ENCODE measurements around the gene CHST8. TPM values are rescaled to one million over a fixed set of nuclear protein-coding genes. Genes with fewer than 3 reads are reported as not detected.

Gene CHST8
- total RNA-seq, 1 donor, result not detected

DNA sequence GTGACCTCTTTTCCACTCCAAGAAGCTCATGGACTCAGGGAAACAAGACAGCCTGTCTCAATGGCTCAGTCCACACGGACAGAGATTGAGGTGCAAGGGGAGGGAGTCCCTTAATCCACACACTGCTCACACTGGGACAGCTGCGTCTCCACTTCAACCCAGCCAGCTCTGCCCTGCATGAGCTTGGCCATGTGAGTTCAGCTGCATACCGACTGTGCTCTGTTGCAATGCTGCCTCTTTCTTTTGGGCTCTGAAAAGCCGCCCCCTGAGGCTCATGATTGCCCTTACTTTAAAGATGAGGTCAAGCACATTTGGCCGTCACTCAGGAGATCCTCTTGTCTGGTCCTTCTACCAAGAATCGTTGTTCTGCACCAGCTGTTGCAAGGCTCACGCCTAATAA is 110.1 kb downstream of the CHST8 start:
- Histone ChIP-seq H3K4me3 (ENCODE audit: insufficient read depth, low read length) (no peak overlapping the region), H3K27ac (ENCODE audit: low read depth, low read length) (no peak overlapping the region), H3K36me3 (ENCODE audit: insufficient read depth, low read length) (no peaks in the 10 kb centered on the region), H2AFZ (ENCODE audit: low read length) (no peak overlapping the region), H3K4me2 (ENCODE audit: insufficient read depth, low read length) (no peak overlapping the region), H3K79me2 (ENCODE audit: insufficient read depth, low read length) (no peaks in the 10 kb centered on the region), H3K27me3 (ENCODE audit: insufficient read depth, low read length) (no peaks in the 10 kb centered on the region), H4K20me1 (ENCODE audit: insufficient read depth, low read length) (no peaks in the 10 kb centered on the region), H3K4me1 (ENCODE audit: insufficient read depth, low read length) (no peaks in the 10 kb centered on the region), H3K9me3 (ENCODE audit: low read depth, low read length) (no peaks in the 10 kb centered on the region)
- TF ChIP-seq CTCF (IDR thresholded peaks at IDR 0.05; ENCODE audit: extremely low read depth, low read depth, low read length), result no peak
- peak; percentile 58 for DNase-seq (ENCODE audit: insufficient read length, low spot score, missing footprints)

DNA sequence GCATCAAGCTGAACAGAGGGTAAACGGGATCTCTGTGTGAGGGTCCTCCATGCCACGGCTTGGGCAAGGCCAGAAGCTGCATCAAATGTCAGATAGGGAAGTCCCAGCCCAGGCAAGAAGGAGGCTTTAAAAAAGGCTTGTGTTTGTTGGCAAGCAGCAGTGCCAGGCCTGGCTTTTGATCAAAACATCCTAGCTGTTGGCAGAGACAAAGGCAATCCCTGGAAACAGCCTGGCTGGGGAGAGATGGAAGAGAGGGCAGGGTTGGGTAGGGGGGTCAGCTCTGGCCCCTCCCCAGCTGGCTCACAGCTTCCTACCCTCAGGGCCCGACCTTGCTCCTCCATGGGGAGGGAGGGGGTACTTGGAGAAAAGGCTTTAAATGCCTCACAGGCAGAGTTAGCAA is 113.2 kb downstream of the CHST8 start:
- H3K27me3 ChIP-seq (ENCODE audit: insufficient read depth, low read length), result no peaks in the 10 kb centered on the region
- no peaks in the 10 kb centered on the region for H4K20me1 ChIP-seq (ENCODE audit: insufficient read depth, low read length)
- no peak overlapping the region for H3K27ac ChIP-seq (ENCODE audit: low read depth, low read length)
- no peaks in the 10 kb centered on the region for H3K36me3 ChIP-seq (ENCODE audit: insufficient read depth, low read length)
- no peak overlapping the region for H3K4me3 ChIP-seq (ENCODE audit: insufficient read depth, low read length)
- no peak for DNase-seq (ENCODE audit: insufficient read length, low spot score, missing footprints)
- H3K4me2 ChIP-seq (ENCODE audit: insufficient read depth, low read length), result no peak overlapping the region
- no peak for TF ChIP-seq CTCF (IDR thresholded peaks at IDR 0.05; ENCODE audit: extremely low read depth, low read depth, low read length)
- H3K79me2 ChIP-seq (ENCODE audit: insufficient read depth, low read length), result no peaks in the 10 kb centered on the region
- H3K9me3 ChIP-seq (ENCODE audit: low read depth, low read length), result no peaks in the 10 kb centered on the region
- H2AFZ ChIP-seq (ENCODE audit: low read length), result no peak overlapping the region
- H3K4me1 ChIP-seq (ENCODE audit: insufficient read depth, low read length), result no peaks in the 10 kb centered on the region

DNA sequence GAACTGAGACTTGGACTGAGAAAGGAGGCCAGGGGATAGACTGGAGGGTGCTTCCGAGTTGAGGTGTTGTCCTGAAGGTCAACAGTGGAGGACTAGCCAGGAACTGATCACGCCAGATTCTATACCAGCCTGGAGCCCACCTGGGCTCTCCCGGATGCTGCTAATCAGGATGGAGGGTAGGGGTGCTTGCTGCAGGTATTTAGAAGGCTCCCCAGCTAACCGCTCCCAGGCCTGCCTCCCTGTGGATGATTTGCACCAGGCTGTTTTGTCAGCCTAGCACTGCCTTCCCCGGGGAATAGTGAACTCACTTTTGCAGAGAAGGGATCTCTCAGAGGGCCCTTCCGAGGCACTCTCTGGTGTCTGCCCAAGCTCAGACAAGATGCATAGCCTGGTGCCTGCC is 114.4 kb downstream of the CHST8 start:
- Histone ChIP-seq H3K27ac (ENCODE audit: low read depth, low read length) (no peak overlapping the region), H3K9me3 (ENCODE audit: low read depth, low read length) (no peaks in the 10 kb centered on the region), H3K27me3 (ENCODE audit: insufficient read depth, low read length) (no peaks in the 10 kb centered on the region), H3K4me1 (ENCODE audit: insufficient read depth, low read length) (no peaks in the 10 kb centered on the region), H4K20me1 (ENCODE audit: insufficient read depth, low read length) (no peaks in the 10 kb centered on the region), H2AFZ (ENCODE audit: low read length) (no peak overlapping the region), H3K4me2 (ENCODE audit: insufficient read depth, low read length) (no peak overlapping the region), H3K4me3 (ENCODE audit: insufficient read depth, low read length) (no peak overlapping the region), H3K79me2 (ENCODE audit: insufficient read depth, low read length) (no peaks in the 10 kb centered on the region), H3K36me3 (ENCODE audit: insufficient read depth, low read length) (no peaks in the 10 kb centered on the region)
- TF ChIP-seq CTCF (IDR thresholded peaks at IDR 0.05; ENCODE audit: extremely low read depth, low read depth, low read length), result no peak
- DNase-seq (ENCODE audit: insufficient read length, low spot score, missing footprints), result peak; percentile 35

DNA sequence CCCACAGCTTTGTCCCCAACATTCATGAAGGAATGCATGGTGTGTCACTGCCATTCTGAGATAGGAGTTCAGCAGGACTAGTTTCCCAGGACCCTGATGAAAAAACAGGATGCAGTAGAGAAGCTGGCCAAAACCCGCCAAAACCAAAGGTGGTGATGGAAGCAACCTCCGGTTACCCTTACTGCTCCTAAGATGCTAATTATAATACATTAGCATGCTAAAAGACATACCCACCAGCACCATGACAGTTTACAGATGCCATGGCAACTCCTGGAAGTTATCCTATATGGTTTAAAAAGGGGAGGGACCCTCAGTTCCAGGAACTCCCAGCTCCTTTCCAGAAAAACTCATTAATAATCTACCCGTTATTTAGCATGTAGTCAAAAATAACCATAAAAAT is 115.0 kb downstream of the CHST8 start:
- no peak overlapping the region for H3K4me2 ChIP-seq (ENCODE audit: insufficient read depth, low read length)
- no peak overlapping the region for H3K27ac ChIP-seq (ENCODE audit: low read depth, low read length)
- no peaks in the 10 kb centered on the region for H3K9me3 ChIP-seq (ENCODE audit: low read depth, low read length)
- DNase-seq (ENCODE audit: insufficient read length, low spot score, missing footprints), result no peak
- H4K20me1 ChIP-seq (ENCODE audit: insufficient read depth, low read length), result no peaks in the 10 kb centered on the region
- H3K27me3 ChIP-seq (ENCODE audit: insufficient read depth, low read length), result no peaks in the 10 kb centered on the region
- no peak overlapping the region for H3K4me3 ChIP-seq (ENCODE audit: insufficient read depth, low read length)
- no peak overlapping the region for H2AFZ ChIP-seq (ENCODE audit: low read length)
- H3K4me1 ChIP-seq (ENCODE audit: insufficient read depth, low read length), result no peaks in the 10 kb centered on the region
- no peaks in the 10 kb centered on the region for H3K79me2 ChIP-seq (ENCODE audit: insufficient read depth, low read length)
- H3K36me3 ChIP-seq (ENCODE audit: insufficient read depth, low read length), result no peaks in the 10 kb centered on the region
- no peak for TF ChIP-seq CTCF (IDR thresholded peaks at IDR 0.05; ENCODE audit: extremely low read depth, low read depth, low read length)

Measured in osteoblast (primary cell).